Erythroblast (primary cell): Measurements from ENCODE around the gene MOB3B.

Source experiments
- GATA1 ChIP-seq: IDR thresholded peaks from 2 replicates; pipeline ENCODE4 v1.6.1; 2011; ENCODE audit warnings: low read depth, mild to moderate bottlenecking, control low read depth, low read length, moderate library complexity
- POLR2A ChIP-seq: IDR thresholded peaks from 2 replicates; pipeline ENCODE4 v1.6.1; 2011; ENCODE audit warnings: mild to moderate bottlenecking, low read length

GRCh38 chr9:27423915-27424710 lies 105.5 kb downstream of the MOB3B start:
- TF ChIP-seq POLR2A (no peak), GATA1 (no peak)
